ENCODE measurements around the gene LRRC43.
A peak's percentile ranks its signal among the peaks of the same experiment; 100 is the strongest.
"Not testable (repeated sequence)": the region's sequence is repeated elsewhere in the genome, so short reads cannot be mapped to it uniquely, and the experiment has no call there.

LRRC43 gene

DNA sequence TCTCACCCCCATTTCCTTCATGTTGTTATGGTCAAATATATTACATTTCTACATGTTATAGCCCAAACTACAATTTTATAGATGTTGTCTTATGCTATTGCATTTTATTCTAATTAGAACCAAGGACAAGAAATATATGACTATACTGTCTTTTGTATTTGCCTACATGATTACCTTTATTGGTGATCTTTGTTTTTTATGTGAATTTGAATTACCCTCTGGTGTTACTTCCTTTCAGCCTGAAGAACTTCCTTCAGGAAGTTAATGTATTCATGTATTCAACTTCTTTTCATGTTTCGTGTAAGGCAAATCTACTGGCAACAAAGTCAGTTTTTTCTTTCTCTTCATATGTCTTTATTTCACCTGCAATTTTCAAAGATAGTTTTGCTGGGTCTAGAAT lies 11.9 kb downstream of the LRRC43 start:
- no peak for DNase-seq

- no peak for DNase-seq
Observed at GRCh38 chr12:122195405-122195804, 12.5 kb downstream of the LRRC43 start.

DNA sequence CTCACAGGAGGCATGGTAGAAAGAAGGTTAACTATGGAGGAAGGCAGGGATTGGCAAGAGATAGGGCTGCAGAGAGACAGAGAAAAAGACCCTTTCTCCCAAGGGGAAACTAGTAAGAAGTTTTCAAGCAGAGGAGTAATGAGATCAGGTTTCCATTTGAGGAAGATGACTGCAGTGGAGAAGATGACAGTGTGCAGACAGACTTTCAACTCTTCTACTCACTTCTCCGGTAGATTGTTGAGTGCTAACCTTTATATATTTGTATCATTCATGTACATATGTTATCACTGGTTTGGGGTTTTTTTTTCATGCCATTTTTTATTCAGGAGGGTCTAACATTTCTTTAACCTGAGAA lies 14.7 kb downstream of the LRRC43 start:
- DNase-seq, result no peak

DNA sequence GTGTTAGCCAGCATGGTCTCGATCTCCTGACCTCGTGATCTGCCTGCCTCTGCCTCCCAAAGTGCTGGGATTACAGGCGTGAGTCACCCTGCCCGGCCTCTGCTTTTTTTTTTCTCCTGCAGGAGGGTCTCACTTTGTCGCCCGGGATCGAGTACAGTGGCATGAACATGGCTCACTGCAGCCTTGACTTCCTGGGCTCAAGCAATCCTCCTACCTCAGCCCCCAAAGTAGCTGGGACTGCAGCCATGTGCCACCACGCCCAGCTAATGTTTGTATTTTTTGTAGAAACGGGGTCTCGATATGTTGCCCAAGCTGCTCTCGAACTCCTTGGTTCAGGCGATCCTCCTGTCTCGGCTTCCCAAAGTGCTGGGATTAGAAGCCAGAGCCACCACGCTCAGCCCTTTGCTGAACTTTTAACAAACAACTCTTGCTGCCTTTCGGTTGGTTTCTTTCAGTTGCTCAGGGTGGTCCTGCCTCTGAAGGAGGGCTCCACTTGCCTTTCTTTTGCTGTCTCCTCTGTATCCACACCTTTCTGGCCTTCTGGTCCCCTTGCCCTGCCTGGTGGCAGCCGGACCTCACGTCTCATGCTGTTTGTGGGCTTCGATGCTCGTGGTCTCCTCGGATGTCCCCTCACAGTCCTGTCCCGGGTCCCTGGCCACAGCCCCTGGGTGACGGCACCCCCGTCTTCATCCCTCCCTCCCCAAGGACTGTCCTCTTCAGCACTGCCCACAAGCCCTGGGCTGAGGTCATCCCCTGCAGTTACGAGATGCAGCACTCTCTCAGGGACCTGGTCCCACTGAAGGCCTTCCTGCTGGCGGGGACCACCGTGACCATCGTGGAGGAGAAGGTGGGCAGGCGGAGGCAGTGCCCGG lies 16.8 kb downstream of the LRRC43 start:
- no peak for DNase-seq

GRCh38 chr12:122200541-122201175 lies 17.7 kb downstream of the LRRC43 start:
- DNase-seq, result no peak

- DNase-seq, result no peak
Observed at GRCh38 chr12:122201381-122201780, 18.5 kb downstream of the LRRC43 start.

GRCh38 chr12:122202017-122202416 lies 19.1 kb downstream of the LRRC43 start:
- DNase-seq, result no peak

DNA sequence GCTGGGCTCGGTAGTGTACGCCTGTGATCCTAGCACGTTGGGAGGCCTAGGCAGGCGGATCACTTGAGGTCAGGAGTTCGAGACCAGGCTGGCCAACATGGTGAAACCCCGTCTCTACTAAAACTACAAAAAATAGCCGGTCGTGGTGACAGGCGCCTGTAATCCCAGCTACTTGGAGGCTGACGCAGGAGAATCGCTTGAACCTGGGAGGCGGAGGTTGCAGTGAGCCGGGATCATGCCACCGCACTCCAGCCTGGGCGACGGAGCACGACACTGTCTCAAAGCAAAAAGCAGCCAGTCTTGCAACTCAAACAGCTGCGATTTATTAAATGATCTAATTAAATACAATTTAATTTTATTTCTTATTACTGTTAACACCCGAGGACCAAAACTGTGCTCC lies 19.9 kb downstream of the LRRC43 start:
- DNase-seq, result not testable (repeated sequence)

DNA sequence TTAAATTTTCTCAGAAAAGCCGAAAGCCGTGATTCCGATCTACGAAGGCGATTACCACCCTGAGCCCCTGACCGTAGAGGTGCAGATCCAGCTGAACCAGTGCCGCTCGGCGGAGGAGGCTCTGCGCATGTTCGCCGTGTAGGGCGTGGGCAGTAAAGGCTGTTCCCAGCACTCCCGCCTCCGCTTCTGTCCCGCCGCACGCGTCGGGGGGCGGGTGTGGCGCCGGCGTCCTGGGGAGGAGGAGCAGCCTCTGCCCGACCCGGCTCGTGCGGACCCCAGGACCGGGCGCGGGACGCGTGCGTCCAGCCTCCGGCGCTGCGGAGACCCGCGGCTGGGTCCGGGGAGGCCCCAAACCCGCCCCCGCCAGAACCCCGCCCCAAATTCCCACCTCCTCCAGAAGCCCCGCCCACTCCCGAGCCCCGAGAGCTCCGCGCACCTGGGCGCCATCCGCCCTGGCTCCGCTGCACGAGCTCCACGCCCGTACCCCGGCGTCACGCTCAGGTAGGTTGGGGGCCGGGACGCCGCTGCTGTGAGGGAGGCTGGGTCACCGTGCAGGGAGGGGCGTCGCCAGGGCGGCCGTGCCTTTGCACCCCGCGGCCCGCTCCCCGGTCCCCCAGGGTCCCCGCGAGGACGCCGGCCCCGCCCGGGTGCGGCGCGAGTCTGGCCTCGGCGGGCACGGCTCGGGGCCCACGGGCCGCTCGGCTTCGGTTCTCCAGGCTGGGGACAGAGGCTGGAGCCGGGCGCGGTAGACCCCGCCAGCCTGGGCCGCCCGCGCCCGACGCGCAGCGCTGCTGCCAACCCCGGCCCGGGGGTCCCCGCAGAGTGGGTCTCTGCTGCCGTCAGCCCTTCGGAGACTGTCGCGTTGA lies 20.6 kb downstream of the LRRC43 start, which contains the start of gene B3GNT4:
B3GNT4 (plus strand) TSS at position 409 of the 866 bp plus-strand sequence. CDS start 910 bp downstream, outside the sequence.
- peak; percentile 45 for DNase-seq

DNA sequence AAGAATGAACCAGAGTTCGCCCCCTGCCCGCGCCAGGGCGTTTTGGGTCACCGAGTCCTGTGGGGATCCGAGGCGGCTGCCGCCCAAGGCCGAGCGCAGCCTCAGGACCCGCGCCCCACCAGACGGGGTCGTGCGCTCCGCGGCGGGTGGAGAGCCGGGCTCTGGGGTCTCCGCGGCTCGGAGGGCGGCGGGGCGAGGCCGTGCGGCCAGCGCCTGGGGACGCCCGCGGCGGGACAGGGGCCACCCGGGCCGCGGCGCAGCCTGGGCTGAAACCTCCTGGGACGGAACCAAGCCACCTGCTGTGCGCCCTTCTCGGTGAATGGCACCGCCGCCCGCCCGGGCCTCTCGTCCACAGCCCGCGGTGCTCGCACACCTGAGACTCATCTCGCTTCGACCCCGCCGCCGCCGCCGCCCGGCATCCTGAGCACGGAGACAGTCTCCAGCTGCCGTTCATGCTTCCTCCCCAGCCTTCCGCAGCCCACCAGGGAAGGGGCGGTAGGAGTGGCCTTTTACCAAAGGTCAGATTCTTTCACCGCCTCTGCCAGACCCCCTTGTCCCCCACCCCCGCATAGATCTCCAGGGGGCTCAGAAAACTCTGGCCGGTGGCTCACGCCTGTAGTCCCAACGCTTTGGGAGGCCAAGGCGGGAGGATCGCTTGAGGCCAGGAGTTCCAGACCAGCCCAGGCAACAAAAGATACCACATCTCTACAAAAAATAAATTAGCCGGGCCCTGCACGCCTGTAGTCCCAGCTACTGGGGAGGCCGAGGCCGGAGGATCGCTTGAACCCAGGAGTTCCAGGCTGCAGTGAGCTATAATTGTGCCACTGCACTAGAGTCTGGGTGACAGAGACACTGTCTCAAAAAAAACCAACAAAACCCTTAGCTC lies 21.5 kb downstream of the LRRC43 start:
- DNase-seq, result no peak

GRCh38 chr12:122205053-122205925 lies 22.4 kb downstream of the LRRC43 start:
- no peak for DNase-seq

- no peak for DNase-seq
Observed at GRCh38 chr12:122206111-122206881, 23.4 kb downstream of the LRRC43 start.

- no peak for DNase-seq
Observed at GRCh38 chr12:122206976-122207375, 24.1 kb downstream of the LRRC43 start.

DNA sequence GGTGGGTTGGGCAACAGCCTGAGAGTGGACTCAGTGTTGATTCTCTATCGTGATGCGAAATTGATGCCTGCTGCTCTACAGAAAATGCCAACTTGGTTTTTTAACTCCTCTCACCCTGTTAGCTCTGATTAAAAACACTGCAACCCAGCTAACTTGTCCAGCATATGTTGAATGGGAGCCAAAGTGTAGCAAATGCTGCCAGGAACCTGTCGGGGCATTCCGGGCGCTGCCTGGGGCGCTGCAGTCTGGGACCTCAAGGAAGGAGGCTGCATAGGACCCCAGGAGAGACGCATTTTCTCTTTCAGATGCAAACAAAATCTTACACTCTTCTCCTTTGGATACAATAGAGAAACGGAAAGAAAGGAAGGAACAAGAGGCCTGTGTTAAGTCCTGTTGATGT lies 24.5 kb downstream of the LRRC43 start:
- no peak for DNase-seq

GRCh38 chr12:122208073-122208820 lies 25.3 kb downstream of the LRRC43 start:
- DNase-seq, result no peak

GRCh38 chr12:122215771-122216170 lies 32.8 kb downstream of the LRRC43 start:
- DNase-seq, result no peak

- DNase-seq, result no peak
Observed at GRCh38 chr12:122216445-122216844, 33.5 kb downstream of the LRRC43 start.

DNA sequence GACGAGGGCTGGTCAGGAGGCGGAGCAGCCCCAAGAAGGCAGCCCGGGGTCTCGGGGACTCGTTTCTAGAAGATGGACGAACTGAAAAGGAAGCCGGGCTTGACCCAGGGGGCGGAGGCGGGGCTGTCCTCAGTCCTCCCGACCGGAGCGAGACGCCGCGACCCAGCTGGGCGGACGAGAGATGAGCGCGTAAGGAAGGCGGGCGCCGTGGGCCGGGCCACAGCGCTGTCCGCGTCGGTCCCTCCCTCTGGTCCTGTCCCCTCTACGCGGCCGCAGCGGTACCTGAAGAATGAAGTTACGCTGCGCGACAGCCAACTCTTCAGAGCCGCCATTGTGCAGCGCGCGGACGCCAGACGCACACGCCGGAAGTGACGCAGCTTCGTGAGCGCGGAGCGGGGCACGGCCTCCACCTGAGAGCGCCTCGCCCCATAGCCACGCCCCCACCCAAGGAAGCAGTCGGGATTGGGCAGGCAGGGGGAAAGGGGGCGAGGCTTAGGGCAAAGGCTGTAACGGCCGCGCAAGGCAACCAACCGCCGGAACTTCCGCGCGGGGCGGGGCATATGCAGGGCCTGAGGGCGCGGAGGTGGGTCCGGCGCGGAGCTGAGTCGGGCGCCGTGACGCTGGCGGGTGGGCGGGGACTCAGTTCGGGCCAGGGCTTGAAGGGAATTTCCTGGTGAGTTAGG lies 42.9 kb downstream of the LRRC43 start, which contains the start of gene DIABLO:
DIABLO (minus strand) TSS at position 370 of the 683 bp plus-strand sequence; CDS start at position 332, 38 bp downstream.
- peak; percentile 100 for DNase-seq
